OCI-M1 (cell line): Measurements from ENCODE around the gene RADX.

Experiments used
- DNase-seq: peaks from one replicate; lab custom pipeline; 2025; lab: John Stamatoyannopoulos, UW

The RADX gene

DNA sequence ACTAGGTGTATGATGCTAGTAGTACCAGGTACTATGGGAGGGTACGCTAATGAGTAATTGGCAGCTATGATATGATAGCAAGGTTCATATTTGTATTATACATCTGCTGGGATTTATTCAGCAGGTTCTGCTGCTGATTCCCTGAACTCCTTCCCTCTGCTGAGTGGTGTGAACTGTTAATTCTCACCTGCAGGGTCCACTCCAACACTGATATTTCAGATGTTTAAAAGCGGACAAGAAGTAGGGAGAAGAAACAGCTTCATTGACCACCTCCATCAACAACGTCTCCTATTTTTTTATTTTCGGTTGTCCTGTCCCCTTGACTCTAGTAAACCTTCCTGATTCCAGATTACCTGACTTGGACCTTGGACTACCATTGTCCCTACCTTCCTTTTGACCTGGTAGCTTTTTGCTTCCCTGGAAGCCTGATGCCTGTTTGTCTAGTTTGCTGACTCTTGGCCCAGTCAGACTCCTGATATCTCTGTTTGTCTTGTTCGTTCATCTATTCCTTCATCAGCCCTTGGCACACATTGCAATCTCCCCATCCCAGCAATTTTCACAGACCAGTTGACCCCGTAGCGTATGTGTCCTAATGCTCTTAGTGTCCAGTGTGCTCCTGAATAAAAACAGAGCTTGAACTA, 80.8 kb downstream of the RADX start:
- no peak for DNase-seq

- DNase-seq: no peak
Measured at GRCh38 chrX:106696502-106696901, 84.7 kb downstream of the RADX start.

GRCh38 chrX:106698693-106699092, 86.9 kb downstream of the RADX start:
- no peak for DNase-seq

- no peak for DNase-seq
Measured at GRCh38 chrX:106702636-106703035, 90.9 kb downstream of the RADX start.

GRCh38 chrX:106706466-106706865, 94.7 kb downstream of the RADX start:
- no peak for DNase-seq

DNA sequence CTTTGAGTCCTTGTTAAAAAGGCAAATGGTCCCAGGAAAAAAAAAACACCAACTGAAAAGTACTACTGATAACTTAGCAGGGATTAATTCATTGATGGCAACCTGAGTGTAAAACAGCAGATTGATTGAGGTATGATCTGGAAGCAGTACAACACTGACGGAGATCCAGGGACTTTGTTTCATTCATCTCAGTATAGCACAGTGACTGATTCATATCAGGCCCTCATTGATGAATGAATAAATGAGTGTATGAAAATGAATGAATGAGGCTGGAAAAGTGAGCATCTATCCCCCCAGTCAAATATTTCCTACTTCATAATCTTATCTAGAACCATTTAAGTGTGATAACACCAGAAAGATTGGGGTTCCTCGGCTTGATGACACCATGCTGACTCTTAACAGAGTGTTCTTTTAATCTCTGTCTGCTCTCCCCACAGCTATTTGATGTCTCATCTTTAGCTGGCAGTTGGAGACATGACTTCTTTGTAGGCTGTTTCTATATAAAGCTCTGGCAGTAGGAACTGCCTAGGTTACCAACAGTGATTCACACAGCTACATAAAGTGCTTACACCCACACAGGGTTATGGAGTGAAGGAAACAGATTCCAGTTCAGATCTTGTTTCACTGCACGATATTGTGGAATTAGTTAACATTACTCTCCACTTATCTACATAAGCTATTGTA, 96.1 kb downstream of the RADX start:
- peak; percentile 15 for DNase-seq

DNA sequence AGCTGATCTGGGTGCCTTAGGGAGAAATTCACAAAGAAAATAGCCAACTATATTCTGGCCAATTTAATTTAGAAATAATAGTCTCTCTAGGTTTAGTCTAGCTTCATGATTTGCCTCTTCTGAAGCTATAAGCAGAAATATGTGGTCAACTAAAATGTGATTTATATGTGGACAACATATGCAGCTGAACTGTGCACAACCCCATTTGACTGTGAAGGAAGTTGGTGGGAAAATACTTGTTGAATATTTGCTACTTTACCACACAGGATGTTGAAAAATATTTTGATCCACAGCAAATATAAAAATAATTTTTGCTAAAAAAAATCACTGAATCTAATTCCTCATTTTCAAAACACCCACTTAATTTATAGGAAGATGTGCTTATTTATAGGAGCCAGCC, 99.0 kb downstream of the RADX start:
- DNase-seq: no peak

DNA sequence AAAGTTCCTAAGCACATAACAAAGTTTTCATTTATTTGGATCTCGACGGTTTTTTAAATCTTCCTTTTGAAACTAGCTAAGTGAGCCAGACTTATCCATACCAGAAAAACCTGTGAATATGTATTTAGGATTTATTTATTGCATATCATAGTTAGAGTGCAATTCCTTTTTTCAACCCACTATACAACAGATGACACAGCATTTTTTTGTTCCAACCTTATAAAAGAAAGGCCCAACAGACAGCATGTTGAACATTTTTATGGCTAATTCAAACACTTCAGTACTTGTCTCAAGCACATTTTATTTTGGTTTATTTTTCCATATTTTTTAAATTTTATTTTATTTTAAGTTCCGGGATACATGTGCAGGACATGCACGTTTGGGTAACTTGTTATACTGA, 99.6 kb downstream of the RADX start:
- DNase-seq: no peak

GRCh38 chrX:106716004-106716403, 104.2 kb downstream of the RADX start:
- DNase-seq: peak; percentile 0

DNA sequence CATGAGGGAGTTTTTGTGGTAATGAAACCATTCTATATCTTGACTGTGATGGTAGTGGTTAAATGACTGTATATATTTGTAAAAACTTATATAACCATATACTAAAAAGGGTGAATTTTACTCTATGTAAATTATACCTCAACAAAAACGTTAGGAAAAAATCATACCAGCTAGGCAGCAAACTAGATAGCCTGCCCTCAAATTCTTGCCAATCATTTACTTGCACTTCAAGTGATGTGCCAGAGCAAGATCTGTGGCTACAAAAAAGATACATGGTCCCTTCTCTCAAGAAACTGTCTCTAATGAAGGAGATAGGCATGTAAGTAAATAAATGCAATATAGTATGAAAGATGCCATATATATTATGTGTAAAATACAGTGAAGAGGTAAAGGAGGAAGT, 104.7 kb downstream of the RADX start:
- DNase-seq: no peak

DNA sequence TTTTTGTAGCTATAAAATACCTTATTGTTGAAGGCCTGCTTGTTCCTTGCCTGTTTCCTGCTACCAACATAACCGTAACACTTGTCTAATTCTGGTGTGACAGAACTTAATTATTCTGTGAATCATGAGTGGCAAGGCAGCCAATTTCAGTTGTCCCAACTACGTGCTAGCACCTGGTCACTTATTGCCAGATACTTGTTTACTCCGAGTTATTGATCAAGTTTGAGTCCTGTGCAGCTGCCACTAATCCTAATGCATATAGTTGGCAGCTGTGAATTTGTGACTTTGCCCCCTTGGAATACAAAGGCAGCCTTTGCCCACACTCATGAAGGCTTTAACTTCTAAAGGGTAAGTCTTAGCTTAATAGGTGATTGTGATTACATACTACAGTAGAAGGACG, 106.9 kb downstream of the RADX start:
- no peak for DNase-seq

- DNase-seq: no peak
Measured at GRCh38 chrX:106725931-106726330, 114.2 kb downstream of the RADX start.

DNA sequence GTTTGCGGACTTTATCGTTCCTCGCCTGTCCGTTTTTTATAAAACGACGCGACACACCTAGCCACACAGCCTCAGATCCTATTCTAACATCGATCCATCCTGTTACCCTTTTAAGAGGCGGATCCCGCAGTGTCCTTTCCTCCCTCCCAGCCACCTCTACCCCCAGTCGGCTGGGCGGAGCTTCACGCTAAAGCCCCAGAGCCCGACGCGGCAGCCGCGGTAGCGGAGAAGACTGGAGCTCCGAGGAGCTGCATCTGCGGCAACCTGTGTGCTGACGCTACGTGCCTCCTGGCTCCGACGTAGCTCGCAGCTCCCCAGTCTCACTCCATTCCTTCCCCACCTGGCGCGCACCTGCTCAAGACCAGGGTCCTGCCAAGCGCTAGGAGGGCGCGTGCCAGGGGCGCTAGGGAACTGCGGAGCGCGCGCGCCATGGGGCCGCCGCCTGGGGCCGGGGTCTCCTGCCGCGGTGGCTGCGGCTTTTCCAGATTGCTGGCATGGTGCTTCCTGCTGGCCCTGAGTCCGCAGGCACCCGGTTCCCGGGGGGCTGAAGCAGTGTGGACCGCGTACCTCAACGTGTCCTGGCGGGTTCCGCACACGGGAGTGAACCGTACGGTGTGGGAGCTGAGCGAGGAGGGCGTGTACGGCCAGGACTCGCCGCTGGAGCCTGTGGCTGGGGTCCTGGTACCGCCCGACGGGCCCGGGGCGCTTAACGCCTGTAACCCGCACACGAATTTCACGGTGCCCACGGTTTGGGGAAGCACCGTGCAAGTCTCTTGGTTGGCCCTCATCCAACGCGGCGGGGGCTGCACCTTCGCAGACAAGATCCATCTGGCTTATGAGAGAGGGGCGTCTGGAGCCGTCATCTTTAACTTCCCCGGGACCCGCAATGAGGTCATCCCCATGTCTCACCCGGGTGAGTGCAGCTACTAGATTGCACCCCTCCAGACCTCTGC, 115.0 kb downstream of the RADX start, which contains the start of gene RNF128:
Gene RNF128 (plus strand): TSS at position 217 of the 953 bp plus-strand sequence. CDS start 213 bp downstream, at position 430.
- DNase-seq: no peak

DNA sequence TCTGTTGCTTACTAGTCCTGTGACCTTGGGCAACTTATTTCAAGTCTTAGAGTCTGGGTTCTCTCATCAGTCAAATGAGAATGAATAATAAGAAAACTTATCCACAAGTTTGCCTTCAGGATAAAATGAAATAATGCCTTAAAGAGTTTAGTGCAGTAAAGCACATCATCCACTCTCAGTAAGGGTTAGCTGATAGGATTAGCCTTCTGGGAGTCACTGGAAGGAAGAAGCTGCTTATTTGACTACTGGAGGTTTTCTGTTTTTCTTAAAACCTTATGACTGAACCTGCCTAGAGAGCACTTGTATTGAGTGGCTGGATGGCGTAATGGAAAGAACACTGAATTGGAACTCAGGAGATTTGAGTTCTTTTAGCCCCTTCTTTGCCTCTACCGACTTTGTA, 116.6 kb downstream of the RADX start:
- no peak for DNase-seq
